Right lobe of liver (tissue), 4 donors: ENCODE measurements around the gene NCF4.

Experiments used
- POLR2A ChIP-seq: fragments of 450-650 bp; IDR thresholded peaks from one replicate; pipeline ENCODE4 v1.6.1; 2017; ENCODE audit warnings: antibody characterized with exemption, mild to moderate bottlenecking
- TF ChIP-seq, protein P1 (sequence below), 4 donors: fragments of 200-600 bp in 3 of 4; fragments of 450-650 bp in 1 of 4; IDR thresholded peaks; one replicate each; pipeline versions ENCODE4 v1.5.1 to v1.8.0; 2016 to 2022; ENCODE audit warnings: antibody characterized with exemption in 4 of 4, mild to moderate bottlenecking in 2 of 4
- donor health status: DM: no; HTN: no; CAD: no.
- donor health status: DM: no; HTN: no; CAD: no.
- donor health status: DM: no; HTN: yes; CAD: no.

DNA sequence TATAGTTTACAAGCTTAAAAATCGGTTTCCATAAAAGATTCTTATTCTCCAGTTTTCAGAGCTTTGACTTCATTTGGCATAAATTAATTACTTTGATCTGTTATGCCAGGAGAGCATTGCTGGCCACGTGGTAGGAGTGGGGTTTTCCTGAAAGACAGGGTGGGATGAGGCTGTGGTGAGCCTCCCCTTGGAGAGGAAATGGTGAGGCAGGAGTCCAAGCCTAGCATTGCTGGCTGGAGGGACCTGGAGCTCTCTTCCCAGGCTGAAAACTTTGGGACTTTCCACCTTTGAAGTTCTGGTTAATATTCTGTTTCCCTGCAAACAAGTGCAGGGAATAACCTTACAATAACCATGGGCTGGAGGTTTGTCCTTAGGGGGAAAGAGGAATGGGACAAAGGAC, 31.5 kb downstream of the NCF4 start:
- TF ChIP-seq, protein P1, sequence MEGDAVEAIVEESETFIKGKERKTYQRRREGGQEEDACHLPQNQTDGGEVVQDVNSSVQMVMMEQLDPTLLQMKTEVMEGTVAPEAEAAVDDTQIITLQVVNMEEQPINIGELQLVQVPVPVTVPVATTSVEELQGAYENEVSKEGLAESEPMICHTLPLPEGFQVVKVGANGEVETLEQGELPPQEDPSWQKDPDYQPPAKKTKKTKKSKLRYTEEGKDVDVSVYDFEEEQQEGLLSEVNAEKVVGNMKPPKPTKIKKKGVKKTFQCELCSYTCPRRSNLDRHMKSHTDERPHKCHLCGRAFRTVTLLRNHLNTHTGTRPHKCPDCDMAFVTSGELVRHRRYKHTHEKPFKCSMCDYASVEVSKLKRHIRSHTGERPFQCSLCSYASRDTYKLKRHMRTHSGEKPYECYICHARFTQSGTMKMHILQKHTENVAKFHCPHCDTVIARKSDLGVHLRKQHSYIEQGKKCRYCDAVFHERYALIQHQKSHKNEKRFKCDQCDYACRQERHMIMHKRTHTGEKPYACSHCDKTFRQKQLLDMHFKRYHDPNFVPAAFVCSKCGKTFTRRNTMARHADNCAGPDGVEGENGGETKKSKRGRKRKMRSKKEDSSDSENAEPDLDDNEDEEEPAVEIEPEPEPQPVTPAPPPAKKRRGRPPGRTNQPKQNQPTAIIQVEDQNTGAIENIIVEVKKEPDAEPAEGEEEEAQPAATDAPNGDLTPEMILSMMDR (IDR thresholded peaks at IDR 0.05), result no peak
- no peak for TF ChIP-seq POLR2A
